ENCODE measurements around the gene UQCR10. TPM values are rescaled to one million over a fixed set of nuclear protein-coding genes. Genes with fewer than 3 reads are reported as not detected.

The UQCR10 gene
- polyA plus RNA-seq, 1 donor from 2014 or later = 192 TPM

DNA sequence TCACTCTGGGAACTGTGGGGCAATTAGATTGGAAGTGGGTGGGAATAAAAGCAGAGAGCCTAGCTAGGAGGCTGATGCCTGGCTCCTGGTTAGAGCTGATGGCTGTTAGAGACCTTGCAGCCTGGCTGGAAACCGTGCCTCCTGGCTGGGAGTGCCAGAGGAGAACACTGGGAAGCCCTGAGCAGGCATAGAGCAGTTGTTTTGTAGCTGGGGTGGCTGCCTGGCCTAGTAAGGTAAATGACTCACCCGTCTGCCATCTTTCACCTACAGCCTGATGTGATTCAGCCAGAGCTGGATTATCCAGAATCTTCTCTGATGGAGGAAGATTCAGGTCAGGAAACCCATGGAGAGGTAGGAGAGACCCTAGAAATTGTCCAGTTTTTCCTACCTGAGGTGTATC is 6.1 kb downstream of the UQCR10 start:
- Histone ChIP-seq H3K9me3 (ENCODE audit: low read length) (no peaks in the 10 kb centered on the region), H4K20me1 (ENCODE audit: insufficient read depth) (no peaks in the 10 kb centered on the region), H3K36me3 (ENCODE audit: insufficient read depth, low read length) (no peaks in the 10 kb centered on the region), H3K27me3 (ENCODE audit: insufficient read depth, low read depth, low read length) (no peaks in the 10 kb centered on the region), H3K27ac (ENCODE audit: low read length) (no peak overlapping the region), H3K9ac (ENCODE audit: low read length) (no peak overlapping the region), H3K4me2 (ENCODE audit: low read length) (no peak overlapping the region), H3K9me2 (ENCODE audit: insufficient read depth, low read length) (no peaks in the 10 kb centered on the region), H3K4me3 (ENCODE audit: low read length) (no peak overlapping the region), H3F3A (ENCODE audit: insufficient read depth, low read length, poor library complexity, severe bottlenecking) (no peaks in the 10 kb centered on the region), H2AFZ (ENCODE audit: low read depth, low read length) (no peak overlapping the region), H3K79me2 (replicated peaks; ENCODE audit: insufficient read depth, low read length) (peaks cover 2% of the 10 kb centered on the region)
- TF ChIP-seq TAF1 (IDR thresholded peaks at IDR 0.05; ENCODE audit: low read depth) = no peak
- no peak for TF ChIP-seq RAD21 (conservative IDR thresholded peaks at IDR 0.05)
- TF ChIP-seq EZH2 (IDR thresholded peaks at IDR 0.05; ENCODE audit: borderline replicate concordance, insufficient read depth, low read length, poor library complexity, severe bottlenecking) = no peak
- TF ChIP-seq, protein P1, sequence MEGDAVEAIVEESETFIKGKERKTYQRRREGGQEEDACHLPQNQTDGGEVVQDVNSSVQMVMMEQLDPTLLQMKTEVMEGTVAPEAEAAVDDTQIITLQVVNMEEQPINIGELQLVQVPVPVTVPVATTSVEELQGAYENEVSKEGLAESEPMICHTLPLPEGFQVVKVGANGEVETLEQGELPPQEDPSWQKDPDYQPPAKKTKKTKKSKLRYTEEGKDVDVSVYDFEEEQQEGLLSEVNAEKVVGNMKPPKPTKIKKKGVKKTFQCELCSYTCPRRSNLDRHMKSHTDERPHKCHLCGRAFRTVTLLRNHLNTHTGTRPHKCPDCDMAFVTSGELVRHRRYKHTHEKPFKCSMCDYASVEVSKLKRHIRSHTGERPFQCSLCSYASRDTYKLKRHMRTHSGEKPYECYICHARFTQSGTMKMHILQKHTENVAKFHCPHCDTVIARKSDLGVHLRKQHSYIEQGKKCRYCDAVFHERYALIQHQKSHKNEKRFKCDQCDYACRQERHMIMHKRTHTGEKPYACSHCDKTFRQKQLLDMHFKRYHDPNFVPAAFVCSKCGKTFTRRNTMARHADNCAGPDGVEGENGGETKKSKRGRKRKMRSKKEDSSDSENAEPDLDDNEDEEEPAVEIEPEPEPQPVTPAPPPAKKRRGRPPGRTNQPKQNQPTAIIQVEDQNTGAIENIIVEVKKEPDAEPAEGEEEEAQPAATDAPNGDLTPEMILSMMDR (IDR thresholded peaks at IDR 0.05; ENCODE audit: poor library complexity, severe bottlenecking) = no peak
- no peak for TF ChIP-seq MXI1 (conservative IDR thresholded peaks at IDR 0.05; ENCODE audit: poor library complexity, severe bottlenecking)
- TF ChIP-seq POLR2AphosphoS5 (IDR thresholded peaks at IDR 0.05) = no peak

DNA sequence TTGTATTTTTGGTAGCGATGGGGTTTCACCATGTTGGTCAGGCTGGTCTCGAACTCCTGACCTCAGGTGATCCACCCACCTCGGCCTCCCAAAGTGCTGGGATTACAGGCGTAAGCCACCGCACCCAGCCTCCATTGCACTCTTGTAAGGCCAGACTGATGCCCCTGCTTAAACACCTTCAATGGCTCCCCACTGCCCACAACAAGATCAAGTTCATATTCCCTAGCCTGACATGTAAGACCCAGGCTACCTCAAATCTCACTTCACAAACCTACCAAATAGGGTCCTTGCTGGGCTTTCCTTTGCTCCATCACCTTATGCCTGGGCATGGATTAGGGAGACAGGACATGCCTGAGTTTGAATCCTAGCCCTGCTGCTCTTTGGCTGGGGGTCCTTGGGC is 13.1 kb downstream of the UQCR10 start:
- Histone ChIP-seq H3K9ac (ENCODE audit: low read length) (no peak overlapping the region), H3K4me3 (ENCODE audit: low read length) (no peak overlapping the region), H3K27me3 (ENCODE audit: insufficient read depth, low read depth, low read length) (no peaks in the 10 kb centered on the region), H2AFZ (ENCODE audit: low read depth, low read length) (no peak overlapping the region), H3K9me2 (ENCODE audit: insufficient read depth, low read length) (no peaks in the 10 kb centered on the region), H3K79me2 (replicated peaks; ENCODE audit: insufficient read depth, low read length) (no peaks in the 10 kb centered on the region), H3K9me3 (ENCODE audit: low read length) (no peaks in the 10 kb centered on the region), H3K27ac (ENCODE audit: low read length) (no peak overlapping the region), H3K36me3 (ENCODE audit: insufficient read depth, low read length) (no peaks in the 10 kb centered on the region), H3F3A (ENCODE audit: insufficient read depth, low read length, poor library complexity, severe bottlenecking) (no peaks in the 10 kb centered on the region), H4K20me1 (ENCODE audit: insufficient read depth) (no peaks in the 10 kb centered on the region), H3K4me2 (ENCODE audit: low read length) (no peak overlapping the region)
- TF ChIP-seq EP300 (conservative IDR thresholded peaks at IDR 0.05; ENCODE audit: poor library complexity, severe bottlenecking) = no peak
- TF ChIP-seq, protein P1 (IDR thresholded peaks at IDR 0.05; ENCODE audit: poor library complexity, severe bottlenecking) = no peak
- TF ChIP-seq, protein P2, sequence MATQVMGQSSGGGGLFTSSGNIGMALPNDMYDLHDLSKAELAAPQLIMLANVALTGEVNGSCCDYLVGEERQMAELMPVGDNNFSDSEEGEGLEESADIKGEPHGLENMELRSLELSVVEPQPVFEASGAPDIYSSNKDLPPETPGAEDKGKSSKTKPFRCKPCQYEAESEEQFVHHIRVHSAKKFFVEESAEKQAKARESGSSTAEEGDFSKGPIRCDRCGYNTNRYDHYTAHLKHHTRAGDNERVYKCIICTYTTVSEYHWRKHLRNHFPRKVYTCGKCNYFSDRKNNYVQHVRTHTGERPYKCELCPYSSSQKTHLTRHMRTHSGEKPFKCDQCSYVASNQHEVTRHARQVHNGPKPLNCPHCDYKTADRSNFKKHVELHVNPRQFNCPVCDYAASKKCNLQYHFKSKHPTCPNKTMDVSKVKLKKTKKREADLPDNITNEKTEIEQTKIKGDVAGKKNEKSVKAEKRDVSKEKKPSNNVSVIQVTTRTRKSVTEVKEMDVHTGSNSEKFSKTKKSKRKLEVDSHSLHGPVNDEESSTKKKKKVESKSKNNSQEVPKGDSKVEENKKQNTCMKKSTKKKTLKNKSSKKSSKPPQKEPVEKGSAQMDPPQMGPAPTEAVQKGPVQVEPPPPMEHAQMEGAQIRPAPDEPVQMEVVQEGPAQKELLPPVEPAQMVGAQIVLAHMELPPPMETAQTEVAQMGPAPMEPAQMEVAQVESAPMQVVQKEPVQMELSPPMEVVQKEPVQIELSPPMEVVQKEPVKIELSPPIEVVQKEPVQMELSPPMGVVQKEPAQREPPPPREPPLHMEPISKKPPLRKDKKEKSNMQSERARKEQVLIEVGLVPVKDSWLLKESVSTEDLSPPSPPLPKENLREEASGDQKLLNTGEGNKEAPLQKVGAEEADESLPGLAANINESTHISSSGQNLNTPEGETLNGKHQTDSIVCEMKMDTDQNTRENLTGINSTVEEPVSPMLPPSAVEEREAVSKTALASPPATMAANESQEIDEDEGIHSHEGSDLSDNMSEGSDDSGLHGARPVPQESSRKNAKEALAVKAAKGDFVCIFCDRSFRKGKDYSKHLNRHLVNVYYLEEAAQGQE (IDR thresholded peaks at IDR 0.05; ENCODE audit: borderline replicate concordance) = no peak
- TF ChIP-seq RAD21 (conservative IDR thresholded peaks at IDR 0.05) = no peak
- no peak for TF ChIP-seq MXI1 (conservative IDR thresholded peaks at IDR 0.05; ENCODE audit: poor library complexity, severe bottlenecking)
- TF ChIP-seq POLR2AphosphoS5 (IDR thresholded peaks at IDR 0.05) = no peak
- no peak for TF ChIP-seq SMC3 (conservative IDR thresholded peaks at IDR 0.05; ENCODE audit: poor library complexity)
- no peak for TF ChIP-seq EZH2 (IDR thresholded peaks at IDR 0.05; ENCODE audit: borderline replicate concordance, insufficient read depth, low read length, poor library complexity, severe bottlenecking)

All from neural cell (in vitro differentiated cells).